HepG2 (cell line): ENCODE results near the gene EP300. TPM values are rescaled to one million over a fixed set of nuclear protein-coding genes. Genes with fewer than 3 reads are reported as not detected.

Experiments
- ATAC-seq: fragments of 200-7000 bp; cut with Tn5 transposase; 3 replicates; pipeline ENCODE4 v1.9.1; 2020; ENCODE audit warnings: mild to moderate bottlenecking, moderate library complexity
- BruUV-seq: library from RNA; stranded (reverse); fragments of 400-500 nt; replicated peaks from 2 replicates; lab custom pipeline; 2021; lab: Mats Ljungman, UMichigan
- CTCF ChIA-PET: fragments of 300-600 bp; formaldehyde crosslinking; extraction: SDS; loops from one replicate; lab custom pipeline; 2021; ENCODE audit warnings: low total read pairs, inconsistent platforms, low intra/inter-chr PET ratio; lab: Yijun Ruan, JAX
- POLR2A ChIA-PET: fragments of 350-600 bp; sonication (Branson Sonifier 250); formaldehyde crosslinking; loops from one replicate; lab custom pipeline; 2020; ENCODE audit warnings: antibody characterized with exemption, inconsistent platforms; lab: Yijun Ruan, JAX
- DNase-seq: peaks from one replicate; pipeline ENCODE4 v3.0.0-alpha.2; 2015; ENCODE audit warnings: low spot score
- FAIRE-seq: peaks from 3 replicates; lab custom pipeline; 2011; peaks lifted over from hg19 to GRCh38; lab: Jason Lieb, UNC
- H2AFZ ChIP-seq: one replicate; pipeline ENCODE4 v1.6.1; 2011; ENCODE audit warnings: low read length, inconsistent platforms
- H3K27ac ChIP-seq: fragments of 300-600 bp; 3 replicates; pipeline ENCODE4 v1.8.0; 2011; ENCODE audit warnings: mixed run types, mild to moderate bottlenecking, mixed read lengths, low read length, inconsistent platforms; ENCODE audit not compliant: insufficient read depth; ENCODE audit errors: extremely low read length
- H3K27me3 ChIP-seq, 2 experiments: fragments of 200-600 bp in 1 of 2; 2 replicates in 1 of 2; 3 replicates in 1 of 2; pipeline versions ENCODE4 v1.6.0 to v1.8.0; 2011; ENCODE audit warnings: low read length in 2 of 2, mild to moderate bottlenecking in 2 of 2, moderate library complexity in 2 of 2, inconsistent platforms in 1 of 2; ENCODE audit not compliant: insufficient read depth in 2 of 2, control insufficient read depth in 1 of 2
- H3K36me3 ChIP-seq, 2 experiments: fragments of 200-600 bp in 1 of 2; replicated peaks in 1 of 2; 2 replicates in 1 of 2; 3 replicates in 1 of 2; pipeline versions ENCODE4 v1.5.1 to v1.8.0; 2011; ENCODE audit warnings: low read length in 2 of 2, inconsistent platforms in 1 of 2; ENCODE audit not compliant: insufficient read depth in 2 of 2, control insufficient read depth in 1 of 2
- H3K4me1 ChIP-seq: 2 replicates; pipeline ENCODE4 v1.5.1; 2012; ENCODE audit warnings: low read length, inconsistent platforms; ENCODE audit not compliant: insufficient read depth
- H3K4me2 ChIP-seq: 2 replicates; pipeline ENCODE4 v1.6.0; 2011; ENCODE audit warnings: low read depth, low read length, inconsistent platforms
- H3K4me3 ChIP-seq, 3 experiments: fragments of 200-600 bp in 1 of 3; sonication (generic), shearing (Covaris generic) in 1 of 3; replicated peaks in 1 of 3; 2 replicates each; pipeline ENCODE4 v1.5.1; 2011 to 2016; ENCODE audit warnings: low read length in 3 of 3, inconsistent platforms in 2 of 3, low read depth in 2 of 3, mild to moderate bottlenecking in 2 of 3, control low read depth in 1 of 3, mixed read lengths in 1 of 3; ENCODE audit not compliant: insufficient read depth in 1 of 3
- H3K79me2 ChIP-seq: one replicate; pipeline ENCODE4 v1.6.1; 2011; ENCODE audit warnings: low read length, inconsistent platforms; ENCODE audit not compliant: insufficient read depth
- H3K9ac ChIP-seq: 2 replicates; pipeline ENCODE4 v1.6.0; 2011; ENCODE audit warnings: mild to moderate bottlenecking, low read depth, low read length, inconsistent platforms; ENCODE audit not compliant: insufficient read depth
- H3K9me3 ChIP-seq: 2 replicates; pipeline ENCODE4 v1.5.1; 2012; ENCODE audit warnings: mild to moderate bottlenecking, low read length
- H4K20me1 ChIP-seq: 2 replicates; pipeline ENCODE4 v1.6.0; 2011; ENCODE audit warnings: inconsistent platforms, mild to moderate bottlenecking, low read length, moderate library complexity; ENCODE audit not compliant: insufficient read depth
- ADNP ChIP-seq: sonication (generic); formaldehyde crosslinking; IDR thresholded peaks from 2 replicates; pipeline ENCODE4 v1.4.0; 2020; ENCODE audit warnings: missing genetic modification reagents
- ASH2L ChIP-seq: fragments of 300-600, 200-600 bp; sonication (generic); IDR thresholded peaks from 2 replicates; pipeline ENCODE4 v1.7.0; 2017; ENCODE audit warnings: low read depth, mild to moderate bottlenecking, moderate library complexity, mixed read lengths, low read length; ENCODE audit not compliant: insufficient read length
- ATF1 ChIP-seq: IDR thresholded peaks from 2 replicates; pipeline ENCODE4 v1.6.1; 2016; ENCODE audit warnings: mild to moderate bottlenecking, control low read depth
- ATRX ChIP-seq: sonication (generic); formaldehyde crosslinking; IDR thresholded peaks from 2 replicates; pipeline ENCODE4 v1.4.0; 2020; ENCODE audit warnings: missing genetic modification reagents, borderline replicate concordance
- FOXJ3 ChIP-seq: sonication (generic); formaldehyde crosslinking; IDR thresholded peaks from 2 replicates; pipeline ENCODE4 v1.4.0; 2020; ENCODE audit warnings: missing genetic modification reagents, mild to moderate bottlenecking, borderline replicate concordance
- HOXD1 ChIP-seq: sonication (generic); formaldehyde crosslinking; IDR thresholded peaks from 2 replicates; pipeline ENCODE4 v1.5.0; 2020; ENCODE audit warnings: missing genetic modification reagents
- SRSF9 ChIP-seq: fragments of 200-400 bp; formaldehyde crosslinking; IDR thresholded peaks from 2 replicates; pipeline ENCODE4 v1.6.1; 2018; ENCODE audit warnings: borderline replicate concordance, mild to moderate bottlenecking, low read depth, low read length; ENCODE audit not compliant: insufficient read depth, poor library complexity, severe bottlenecking
- TCF7 ChIP-seq: sonication (generic); IDR thresholded peaks from 2 replicates; pipeline ENCODE4 v1.6.1; 2016; ENCODE audit warnings: antibody characterized with exemption, low read depth
- U2AF2 ChIP-seq: fragments of 200-400 bp; formaldehyde crosslinking; IDR thresholded peaks from 2 replicates; pipeline ENCODE4 v1.6.1; 2017; ENCODE audit warnings: low read depth, mild to moderate bottlenecking, low read length
- ZNF256 ChIP-seq: sonication (generic); formaldehyde crosslinking; conservative IDR thresholded peaks from 2 replicates; pipeline ENCODE4 v1.4.0; 2020; ENCODE audit warnings: missing genetic modification reagents
- ZNF264 ChIP-seq: sonication (generic); formaldehyde crosslinking; IDR thresholded peaks from 2 replicates; pipeline ENCODE4 v1.4.0; 2020; ENCODE audit warnings: missing genetic modification reagents
- ZNF552 ChIP-seq: sonication (generic); formaldehyde crosslinking; IDR thresholded peaks from 2 replicates; pipeline ENCODE4 v1.9.0; 2022; ENCODE audit warnings: missing genetic modification reagents, mild to moderate bottlenecking, borderline replicate concordance
- ZNF574 ChIP-seq: sonication (generic); formaldehyde crosslinking; IDR thresholded peaks from 2 replicates; pipeline ENCODE4 v1.4.0; 2020; ENCODE audit warnings: missing genetic modification reagents
- WGBS: methylation state at CpG from one replicate; pipeline ENCODE4 v1.1.6; 2017; ENCODE audit warnings: low lambda C conversion rate; 5-methylcytosine and 5-hydroxymethylcytosine counted together
- in situ Hi-C: cut with HindIII; loops from 2 replicates; pipeline ENCODE4 v1.10.0; 2017; ENCODE audit warnings: low pct_unique_long_range_greater_than_20kb; ENCODE audit not compliant: extremely low pct_ligation_motif_present
- intact Hi-C: fragments of 100-400 bp; cut with micrococcal nuclease; formaldehyde crosslinking; loops from one replicate; pipeline ENCODE4 v1.10.0; 2022; ENCODE audit not compliant: unreplicated experiment
- polyA plus RNA-seq, 8 experiments: library from polyadenylated mRNA; depleted of rRNA in 3 of 8; stranded (reverse) in 7 of 8; unstranded in 1 of 8; fragments of >200 nt; fragmentation: Illumina TruSeq in 4 of 8; extraction: Trizol in 4 of 8; gene quantifications; 2 replicates each; pipeline versions ENCODE4 v1.2.1 to v1.2.3, GENCODE V29; 2011 to 2016; ENCODE audit warnings: low read depth in 4 of 8, missing spikeins in 1 of 8, mixed read lengths in 1 of 8; ENCODE audit not compliant: insufficient read depth in 1 of 8
- total RNA-seq, 5 experiments: library from RNA; depleted of rRNA; stranded (reverse); fragments of >200 nt; fragmentation: Illumina TruSeq; extraction: Trizol; gene quantifications; 2 replicates each; pipeline ENCODE4 v1.2.3, GENCODE V29; 2016; ENCODE audit warnings: low read depth in 1 of 5
- TF ChIP-seq, protein P1 (sequence below): sonication (generic); formaldehyde crosslinking; IDR thresholded peaks from 2 replicates; pipeline ENCODE4 v1.8.1; 2022; ENCODE audit warnings: mild to moderate bottlenecking, missing genetic modification reagents
- TF ChIP-seq, protein P2 (sequence below): sonication (generic); formaldehyde crosslinking; IDR thresholded peaks from 2 replicates; pipeline ENCODE4 v1.5.1; 2020; ENCODE audit warnings: missing genetic modification reagents, mild to moderate bottlenecking, borderline replicate concordance

The EP300 gene
- total and polyA plus RNA-seq, 2 of the 13 experiments (the other 11 are each of a cell fraction or from before 2014, with no cell fraction given), result 13.6 to 14.9 TPM

GRCh38 chr22:41074466-41074865, 17.9 kb upstream of the EP300 start:
- Histone ChIP-seq H4K20me1 (no peaks in the 10 kb centered on the region), H3K4me1 (0 out of 2 replicates have a peak, but pooled peaks cover 5% of the 10 kb centered on the region), H3K4me3 (no peak overlapping the region), H3K4me2 (no peak overlapping the region), H2AFZ (no peak overlapping the region), H3K27ac (no peak overlapping the region), H3K9ac (no peak overlapping the region), H3K79me2 (no peaks in the 10 kb centered on the region), H3K36me3 (no peaks in the 10 kb centered on the region), H3K27me3 (no peaks in the 10 kb centered on the region), H3K9me3 (no peaks in the 10 kb centered on the region)
- DNase-seq (no peak), ATAC-seq (no peak), FAIRE-seq (no peak)
- intact Hi-C loops (no loop called here), in situ Hi-C loops (no loop called here)
- WGBS, result 71% methylated on average over 16 of the region's 22 CpGs
- TF ChIP-seq, protein P1, sequence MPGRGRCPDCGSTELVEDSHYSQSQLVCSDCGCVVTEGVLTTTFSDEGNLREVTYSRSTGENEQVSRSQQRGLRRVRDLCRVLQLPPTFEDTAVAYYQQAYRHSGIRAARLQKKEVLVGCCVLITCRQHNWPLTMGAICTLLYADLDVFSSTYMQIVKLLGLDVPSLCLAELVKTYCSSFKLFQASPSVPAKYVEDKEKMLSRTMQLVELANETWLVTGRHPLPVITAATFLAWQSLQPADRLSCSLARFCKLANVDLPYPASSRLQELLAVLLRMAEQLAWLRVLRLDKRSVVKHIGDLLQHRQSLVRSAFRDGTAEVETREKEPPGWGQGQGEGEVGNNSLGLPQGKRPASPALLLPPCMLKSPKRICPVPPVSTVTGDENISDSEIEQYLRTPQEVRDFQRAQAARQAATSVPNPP (CRISPR knock-in tag), result no peak
- no peak for TF ChIP-seq FOXJ3 (CRISPR knock-in tag)
- no peak for TF ChIP-seq ZNF574
- TF ChIP-seq U2AF2, result no peak
- no peak for TF ChIP-seq ATRX (CRISPR knock-in tag)
- no peak for TF ChIP-seq ASH2L
- TF ChIP-seq ZNF264 (CRISPR knock-in tag), result no peak
- TF ChIP-seq, protein P2, sequence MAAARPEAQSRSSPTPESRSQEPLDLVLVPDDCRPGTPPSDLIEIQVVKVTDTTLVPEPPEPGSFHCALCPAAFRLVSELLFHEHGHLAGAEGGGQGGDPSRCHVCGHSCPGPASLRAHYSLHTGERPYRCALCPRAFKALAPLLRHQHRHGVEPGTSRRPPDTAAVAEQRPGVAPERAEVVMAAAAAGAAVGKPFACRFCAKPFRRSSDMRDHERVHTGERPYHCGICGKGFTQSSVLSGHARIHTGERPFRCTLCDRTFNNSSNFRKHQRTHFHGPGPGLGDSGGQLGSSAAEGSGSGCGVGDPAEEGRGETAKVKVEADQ, result no peak
- no peak for TF ChIP-seq HOXD1 (CRISPR knock-in tag)
- TF ChIP-seq TCF7, result no peak
- TF ChIP-seq ATF1 (CRISPR knock-in tag), result no peak
- TF ChIP-seq ZNF256 (CRISPR knock-in tag), result no peak
- no peak for TF ChIP-seq SRSF9
- TF ChIP-seq ZNF552 (CRISPR knock-in tag), result no peak
- TF ChIP-seq ADNP (CRISPR knock-in tag), result no peak
- POLR2A ChIA-PET, result no interaction called here
- no TSS peak for BruUV-seq
- CTCF ChIA-PET, result no interaction called here
